Activated CD4-positive, alpha-beta T cell treated with anti-CD3 and anti-CD28 coated beads for 36 hours (primary cell): Measurements from ENCODE around the gene RNF4. TPM values are rescaled to one million over a fixed set of nuclear protein-coding genes. Genes with fewer than 3 reads are reported as not detected.
"Not testable (repeated sequence)": the region's sequence is repeated elsewhere in the genome, so short reads cannot be mapped to it uniquely, and the experiment has no call there.

Experiments
- ATAC-seq: fragments of 200-7000 bp; cut with Tn5 transposase; one replicate; pipeline ENCODE4 v1.10.0; 2021; ENCODE audit warnings: mild to moderate bottlenecking, moderate library complexity
- CTCF ChIA-PET: fragments of 350-600 bp; sonication (Branson Sonifier 250); formaldehyde crosslinking; loops from one replicate; lab custom pipeline; 2021; ENCODE audit warnings: antibody characterized with exemption; lab: Charles Lee
- POLR2A ChIA-PET: fragments of 350-600 bp; sonication (Branson Sonifier 250); formaldehyde crosslinking; loops from one replicate; lab custom pipeline; 2021; ENCODE audit warnings: antibody characterized with exemption, inconsistent platforms; lab: Charles Lee
- DNase-seq: peaks from one replicate; pipeline ENCODE4 v3.0.0-alpha.2; 2020
- H3K27ac Mint-ChIP-seq: one replicate; pipeline ENCODE4 v1.8.0; 2021; ENCODE audit warnings: mixed read lengths
- H3K27me3 Mint-ChIP-seq: one replicate; pipeline ENCODE4 v1.8.0; 2021; ENCODE audit warnings: mixed read lengths
- H3K36me3 Mint-ChIP-seq: one replicate; pipeline ENCODE4 v1.8.0; 2021; ENCODE audit warnings: low read depth, mixed read lengths
- H3K4me1 Mint-ChIP-seq: one replicate; pipeline ENCODE4 v1.8.0; 2021; ENCODE audit warnings: mixed read lengths
- H3K4me3 Mint-ChIP-seq: one replicate; pipeline ENCODE4 v1.8.0; 2021; ENCODE audit warnings: mild to moderate bottlenecking, moderate library complexity, mixed read lengths
- H3K9me3 Mint-ChIP-seq: one replicate; pipeline ENCODE4 v1.8.0; 2021; ENCODE audit warnings: low read depth, mixed read lengths
- intact Hi-C, 2 experiments: fragments of 100-400 bp; cut with DNase I in 1 of 2; cut with micrococcal nuclease in 1 of 2; formaldehyde crosslinking; loops; one replicate each; pipeline versions ENCODE4 v1.14.2 to v1.15.1; 2022 to 2024; cut with DNase I, micrococcal nuclease
- total RNA-seq, 2 experiments: library from RNA; stranded (reverse); gene quantifications; one replicate each; pipeline ENCODE4 v1.2.3, GENCODE V29; 2021

Gene RNF4
- total RNA-seq, 2 experiments from 2014 or later = 87.5 to 94.1 TPM

DNA sequence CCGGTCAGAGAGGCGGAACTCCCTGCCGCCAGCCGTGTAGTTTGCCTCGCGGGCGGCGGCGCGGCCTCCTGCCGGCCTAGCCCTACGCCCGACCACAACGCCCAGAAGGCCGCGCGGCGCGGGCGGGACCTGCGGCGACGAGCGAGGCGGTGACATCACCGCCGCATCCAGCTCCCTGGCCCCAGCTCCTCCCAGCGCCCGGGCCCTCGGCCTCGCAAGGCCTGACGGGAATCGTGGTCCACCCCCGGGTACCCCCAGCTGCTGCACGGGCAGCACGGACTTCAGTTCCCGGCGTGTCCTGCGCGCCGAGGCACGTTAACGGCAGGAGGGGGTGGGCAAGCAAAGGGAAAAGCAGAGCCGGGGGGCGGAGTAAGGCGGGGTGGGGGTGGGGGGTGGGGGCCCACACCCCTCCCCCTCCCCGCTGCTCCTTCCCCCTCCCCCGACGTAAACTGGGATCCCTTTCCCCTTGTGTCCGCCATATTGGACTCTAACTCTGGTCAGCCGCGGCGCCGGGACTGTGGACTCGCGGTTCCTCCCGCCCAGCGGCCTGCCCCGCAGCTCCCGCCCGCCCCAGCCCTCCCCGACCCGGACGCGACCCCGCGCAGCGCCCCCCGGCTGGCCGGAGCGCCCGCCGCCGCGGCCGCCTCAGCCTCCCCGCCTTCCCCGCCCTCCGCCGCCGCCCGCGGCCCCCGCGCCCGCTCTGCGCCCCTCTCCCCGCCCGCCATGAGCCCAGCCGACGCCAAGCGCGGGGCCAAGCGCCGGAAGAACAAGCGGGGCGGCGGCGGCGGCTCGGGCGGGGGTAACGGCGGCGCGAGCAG is 67.5 kb downstream of the RNF4 start, which contains the start of gene FAM193A:
Gene FAM193A, plus strand, starts transcription at position 455 of the 818 bp plus-strand sequence. Its CDS starts 269 bp downstream, at position 724.
- ATAC-seq = peak; percentile 97
- H3K9me3 Mint-ChIP-seq = no peaks in the 10 kb centered on the region
- peaks cover 24% of the 10 kb centered on the region for H3K4me1 Mint-ChIP-seq
- peak; percentile 100 for DNase-seq
- H3K27me3 Mint-ChIP-seq = no peaks in the 10 kb centered on the region
- H3K27ac Mint-ChIP-seq = peak within 1 kb of the TSS; percentile 88
- H3K4me3 Mint-ChIP-seq = peak within 1 kb of the TSS; percentile 87
- ChIA-PET POLR2A (interaction anchor here (0.6 to 3.6 kb wide), 4 partner anchors 68 to 274 kb away, joined by 3 to 17 read pairs (median 4); partner anchors contain the start of gene RNF4), CTCF (interaction anchor here (0.7 to 1.0 kb wide), 3 partner anchors 10 to 653 kb away, joined by 3 read pairs; no protein-coding TSS in a partner anchor)
- intact Hi-C loops = loop anchor here (1.0 to 10.0 kb wide), 22 partner anchors 34 to 998 kb away; partner anchors contain the start of genes CFAP99 (in 2 of the 2), GRK4 (in 2 of the 2), HAUS3 (in 2 of the 2) and NOP14 (in 2 of the 2)
- H3K36me3 Mint-ChIP-seq = peaks cover 5% of the 10 kb centered on the region

DNA sequence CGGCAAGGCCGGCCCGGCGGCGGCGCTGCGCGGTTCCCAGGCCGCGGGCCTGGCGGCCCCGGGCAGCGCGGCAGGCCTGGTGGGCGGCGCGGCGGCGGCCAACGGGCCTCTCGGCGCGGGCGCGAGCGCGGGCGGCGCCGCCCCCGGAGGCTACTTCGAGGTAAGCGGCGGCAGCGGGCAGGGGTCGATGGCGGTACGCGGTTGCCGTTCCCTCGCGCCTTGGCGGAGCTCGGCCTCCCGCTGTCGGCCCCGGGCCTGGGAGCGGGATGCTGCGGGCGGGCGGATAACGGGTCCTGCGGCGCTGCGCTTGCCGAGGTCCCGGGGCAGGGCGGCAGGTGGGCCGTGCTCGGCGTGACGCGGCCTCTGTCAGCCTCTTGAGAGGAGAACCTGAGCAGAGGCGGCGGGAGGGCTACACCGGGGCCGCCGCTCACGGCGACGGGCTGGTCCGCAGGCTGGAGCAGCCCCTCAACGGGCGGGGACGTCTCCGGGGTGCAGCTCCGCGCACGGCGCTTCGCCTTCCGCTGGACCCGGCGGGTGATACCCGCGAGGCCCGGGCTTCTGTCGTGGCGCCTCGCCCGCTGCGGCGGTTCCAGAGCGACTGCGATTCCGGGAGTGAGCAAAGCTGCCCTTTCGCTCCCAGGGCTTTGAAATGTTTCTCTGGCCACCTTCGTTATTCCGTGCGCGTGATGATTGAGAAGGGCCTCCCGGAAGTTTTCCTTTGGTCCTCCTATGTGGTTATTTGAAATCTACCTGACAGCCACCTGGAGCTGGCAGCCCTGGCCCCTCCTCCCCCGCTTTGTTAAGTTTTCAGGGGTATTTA is 68.3 kb downstream of the RNF4 start:
- POLR2A ChIA-PET = interaction anchor here (0.6 to 3.6 kb wide), 5 partner anchors 27 to 398 kb away, joined by 3 to 17 read pairs (median 3); partner anchors contain the start of gene RNF4
- ATAC-seq = peak; percentile 4
- Mint-ChIP-seq H3K27me3 (no peaks in the 10 kb centered on the region), H3K27ac (peak overlapping the region; percentile 83), H3K9me3 (no peaks in the 10 kb centered on the region), H3K4me3 (peak overlapping the region; percentile 87), H3K4me1 (peaks cover 24% of the 10 kb centered on the region), H3K36me3 (peaks cover 5% of the 10 kb centered on the region)
- intact Hi-C loops = loop anchor here (2.0 to 10.0 kb wide), 10 partner anchors 34 to 998 kb away; partner anchors contain the start of genes ADD1 (in 1 of the 2), CFAP99 (in 1 of the 2), GRK4 (in 1 of the 2) and HAUS3 (in 1 of the 2)
- DNase-seq = peak; percentile 73
- CTCF ChIA-PET = interaction anchor here (1.0 kb wide), 1 partner anchor 30 kb away, joined by 3 read pairs; no protein-coding TSS in a partner anchor

DNA sequence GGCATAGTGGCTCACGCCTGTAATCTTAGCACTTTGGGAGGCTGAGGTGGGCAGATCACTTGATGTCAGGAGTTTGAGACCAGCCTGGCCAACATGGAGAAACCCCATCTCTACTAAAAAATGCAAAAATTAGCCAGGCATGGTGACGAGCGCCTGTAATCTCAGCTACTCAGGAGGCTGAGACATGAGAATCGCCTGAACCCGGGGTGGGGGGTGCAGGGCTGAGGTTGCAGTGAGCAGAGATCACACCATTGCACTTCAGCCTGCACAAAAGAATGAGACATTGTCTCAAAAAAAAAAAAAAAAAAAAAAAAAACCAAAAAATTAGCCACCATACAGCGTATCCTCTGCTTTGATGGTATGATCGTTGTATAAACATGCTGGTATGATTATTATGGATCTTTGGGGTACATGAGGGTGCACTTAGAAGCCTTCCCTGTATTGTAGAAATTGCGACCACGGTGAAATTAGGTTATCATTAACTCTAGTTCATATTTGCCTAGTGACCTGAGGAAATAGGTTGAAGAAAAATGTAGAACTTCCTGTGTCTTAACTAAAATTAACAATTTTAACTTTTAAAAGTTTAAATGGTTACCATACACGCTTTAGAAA is 74.8 kb downstream of the RNF4 start:
- H3K4me3 Mint-ChIP-seq, ATAC-seq, H3K27me3 Mint-ChIP-seq, CTCF ChIA-PET, H3K9me3 Mint-ChIP-seq, POLR2A ChIA-PET, H3K27ac Mint-ChIP-seq, H3K36me3 Mint-ChIP-seq, DNase-seq, intact Hi-C loops: not testable (repeated sequence)
- H3K4me1 Mint-ChIP-seq = peaks cover 20% of the 10 kb centered on the region

DNA sequence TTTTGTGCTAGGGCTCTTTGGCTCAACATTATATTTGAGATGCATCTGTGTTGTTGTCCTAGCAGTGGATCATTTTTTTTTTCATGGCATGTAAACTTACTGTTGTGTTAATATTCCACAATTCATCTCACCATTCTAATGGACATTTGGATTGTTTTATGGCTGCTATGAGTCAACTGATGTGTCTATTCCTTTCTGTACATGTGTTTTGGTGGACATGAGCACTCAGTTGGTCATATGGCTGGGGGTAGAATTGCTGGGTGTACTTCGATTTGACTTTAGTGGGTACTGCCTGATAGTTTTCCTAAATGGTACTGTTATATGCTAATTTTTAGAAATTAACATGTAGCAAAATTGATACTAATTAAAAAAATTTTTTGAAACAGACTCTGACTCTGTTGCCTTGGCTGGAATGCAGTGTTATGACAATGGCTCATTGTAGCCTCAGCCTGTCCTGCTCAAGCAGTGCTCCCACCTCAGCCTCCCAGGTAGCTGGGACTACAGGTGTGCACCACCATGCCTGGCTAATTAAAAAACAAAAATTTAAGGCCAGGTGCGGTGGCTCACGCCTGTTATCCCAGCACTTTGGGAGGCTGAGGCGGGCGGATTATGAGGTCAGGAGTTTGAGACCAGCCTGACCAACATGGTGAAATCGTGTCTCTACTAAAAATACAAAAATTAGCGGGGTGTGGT is 76.6 kb downstream of the RNF4 start:
- Mint-ChIP-seq H3K9me3 (peaks cover 2% of the 10 kb centered on the region), H3K27me3 (no peaks in the 10 kb centered on the region), H3K36me3 (peaks cover 6% of the 10 kb centered on the region), H3K27ac (no peak overlapping the region), H3K4me3 (no peak overlapping the region), H3K4me1 (peaks cover 10% of the 10 kb centered on the region)
- ChIA-PET POLR2A (no interaction called here), CTCF (interaction anchor here (0.6 kb wide), 1 partner anchor 307 kb away, joined by 4 read pairs; no protein-coding TSS in a partner anchor)
- intact Hi-C loops = no loop called here
- DNase-seq = no peak
- no peak for ATAC-seq

DNA sequence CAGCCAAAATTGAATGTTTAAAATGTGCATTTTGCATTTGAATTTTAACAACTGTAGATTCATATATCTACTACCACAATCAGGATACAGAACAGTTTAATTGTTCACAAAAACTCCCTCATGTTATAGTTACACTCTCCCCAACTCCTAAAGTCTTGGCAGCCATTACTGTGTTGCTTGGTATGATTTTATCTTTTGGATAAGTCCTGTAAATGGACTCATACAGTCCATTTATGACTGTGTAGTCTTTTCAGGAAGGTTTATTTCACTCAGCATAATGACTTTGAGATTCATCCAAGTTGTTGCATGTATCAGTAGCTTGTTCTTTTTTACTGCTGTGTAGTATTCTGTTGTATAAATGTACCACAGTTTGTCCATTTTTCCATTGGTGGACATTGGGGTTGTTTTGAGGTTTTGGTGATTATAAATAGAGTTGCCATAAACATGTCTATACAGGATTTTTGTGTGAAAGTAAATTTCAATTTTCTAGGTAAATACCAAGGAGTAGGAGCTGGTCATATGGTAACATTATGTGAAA is 77.4 kb downstream of the RNF4 start:
- H3K4me1 Mint-ChIP-seq = peaks cover 13% of the 10 kb centered on the region
- CTCF ChIA-PET = interaction anchor here (0.6 to 0.9 kb wide), 3 partner anchors 13 to 308 kb away, joined by 3 to 4 read pairs (median 3); partner anchors contain the start of gene RNF4
- intact Hi-C loops = no loop called here
- H3K27me3 Mint-ChIP-seq = no peaks in the 10 kb centered on the region
- POLR2A ChIA-PET = interaction anchor here (0.6 kb wide), 1 partner anchor 49 kb away, joined by 3 read pairs; no protein-coding TSS in a partner anchor
- DNase-seq (no peak), ATAC-seq (peak; percentile 61)
- H3K36me3 Mint-ChIP-seq = peaks cover 6% of the 10 kb centered on the region
- no peak overlapping the region for H3K27ac Mint-ChIP-seq
- H3K4me3 Mint-ChIP-seq = no peak overlapping the region
- H3K9me3 Mint-ChIP-seq = peaks cover 2% of the 10 kb centered on the region

DNA sequence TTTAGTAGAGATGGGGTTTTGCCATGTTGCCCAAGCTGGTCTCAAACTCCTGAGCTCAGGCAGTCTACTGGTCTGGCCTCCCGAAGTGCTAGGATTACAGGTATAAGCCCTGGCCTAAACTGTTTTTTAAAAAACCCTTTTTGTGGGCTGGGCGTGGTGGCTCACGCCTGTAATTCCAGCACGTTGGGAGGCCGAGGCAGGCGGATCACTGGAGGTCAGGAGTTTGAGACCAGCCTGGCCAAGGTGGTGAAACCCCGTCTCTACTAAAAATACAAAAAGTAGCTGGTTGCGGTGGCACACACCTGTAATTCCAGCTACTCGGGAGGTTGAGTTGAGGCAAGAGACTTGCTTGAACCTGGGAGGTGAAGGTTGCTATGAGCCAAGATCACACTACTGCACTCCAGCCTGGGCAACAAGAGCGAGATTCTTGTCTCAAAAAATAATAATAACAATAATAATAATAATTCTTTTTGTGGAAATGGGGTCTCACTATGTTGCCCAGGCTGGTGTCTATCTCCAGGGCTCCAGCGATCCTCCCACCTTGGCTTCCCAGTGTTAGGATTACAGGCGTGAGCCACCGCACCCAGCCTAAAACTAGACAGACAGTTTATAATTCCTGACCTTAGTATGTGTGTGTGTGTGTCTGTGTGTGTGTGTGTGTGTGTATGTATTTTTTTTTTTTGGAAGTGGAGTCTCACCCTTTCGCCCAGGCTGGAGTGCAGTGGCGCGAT is 78.2 kb downstream of the RNF4 start:
- H3K27ac Mint-ChIP-seq, ATAC-seq, DNase-seq, H3K36me3 Mint-ChIP-seq, H3K27me3 Mint-ChIP-seq, H3K4me3 Mint-ChIP-seq, H3K9me3 Mint-ChIP-seq, POLR2A ChIA-PET, intact Hi-C loops: not testable (repeated sequence)
- peaks cover 18% of the 10 kb centered on the region for H3K4me1 Mint-ChIP-seq
- CTCF ChIA-PET = interaction anchor here (0.9 kb wide), 1 partner anchor 78 kb away, joined by 3 read pairs; the partner anchor contains the start of gene RNF4

DNA sequence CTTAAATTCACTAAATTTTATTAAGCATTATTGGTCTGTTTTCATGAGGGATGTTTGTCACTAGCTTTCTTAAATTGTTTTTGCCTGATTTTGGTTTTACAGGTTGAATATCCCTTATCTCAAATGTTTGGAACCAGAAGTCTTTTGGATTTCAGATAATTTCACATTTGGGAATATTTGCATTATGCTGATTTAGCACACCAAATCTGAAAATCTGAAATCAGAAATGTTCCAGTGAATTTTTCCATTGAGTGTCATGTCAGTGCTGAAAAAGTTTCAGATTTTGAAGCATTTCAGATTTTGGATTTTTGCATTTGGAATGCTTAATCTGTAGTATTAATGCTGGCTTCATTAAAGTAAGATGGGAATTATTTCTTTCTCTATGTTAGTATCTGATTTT is 82.2 kb downstream of the RNF4 start:
- no peak overlapping the region for H3K4me3 Mint-ChIP-seq
- no peaks in the 10 kb centered on the region for H3K27me3 Mint-ChIP-seq
- DNase-seq (no peak), ATAC-seq (no peak)
- ChIA-PET CTCF (interaction anchor here (1.6 kb wide), 1 partner anchor 13 kb away, joined by 3 read pairs; no protein-coding TSS in a partner anchor), POLR2A (no interaction called here)
- H3K36me3 Mint-ChIP-seq = no peaks in the 10 kb centered on the region
- peaks cover 33% of the 10 kb centered on the region for H3K4me1 Mint-ChIP-seq
- peak overlapping the region; percentile 33 for H3K27ac Mint-ChIP-seq
- intact Hi-C loops = no loop called here
- no peaks in the 10 kb centered on the region for H3K9me3 Mint-ChIP-seq

DNA sequence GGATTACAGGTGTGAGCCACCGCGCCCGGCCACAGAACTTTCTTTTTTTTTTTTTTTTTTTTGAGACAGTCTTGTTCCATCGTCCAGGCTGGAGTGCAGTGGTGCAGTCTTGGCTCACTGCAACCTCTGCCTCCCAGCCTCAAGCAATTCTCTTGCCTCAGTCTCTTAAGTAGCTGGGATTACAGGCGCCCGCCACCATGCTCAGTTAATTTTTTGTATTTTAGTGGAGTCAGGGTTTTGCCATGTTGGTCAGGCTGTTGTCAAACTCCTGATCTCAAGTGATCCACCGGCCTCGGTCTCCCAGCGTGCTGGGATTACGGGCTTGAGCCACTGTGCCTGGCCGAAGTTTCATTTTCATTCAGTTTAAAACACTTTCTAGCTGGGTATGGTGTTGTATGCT is 83.9 kb downstream of the RNF4 start:
- no peak overlapping the region for H3K4me3 Mint-ChIP-seq
- CTCF ChIA-PET = interaction anchor here (0.6 to 0.7 kb wide), 4 partner anchors 77 to 446 kb away, joined by 3 read pairs; no protein-coding TSS in a partner anchor
- POLR2A ChIA-PET = interaction anchor here (0.9 kb wide), 1 partner anchor 11 kb away, joined by 3 read pairs; no protein-coding TSS in a partner anchor
- no peaks in the 10 kb centered on the region for H3K27me3 Mint-ChIP-seq
- H3K4me1 Mint-ChIP-seq = peaks cover 35% of the 10 kb centered on the region
- H3K36me3 Mint-ChIP-seq = no peaks in the 10 kb centered on the region
- no peak overlapping the region for H3K27ac Mint-ChIP-seq
- intact Hi-C loops = no loop called here
- ATAC-seq (no peak), DNase-seq (no peak)
- no peaks in the 10 kb centered on the region for H3K9me3 Mint-ChIP-seq

DNA sequence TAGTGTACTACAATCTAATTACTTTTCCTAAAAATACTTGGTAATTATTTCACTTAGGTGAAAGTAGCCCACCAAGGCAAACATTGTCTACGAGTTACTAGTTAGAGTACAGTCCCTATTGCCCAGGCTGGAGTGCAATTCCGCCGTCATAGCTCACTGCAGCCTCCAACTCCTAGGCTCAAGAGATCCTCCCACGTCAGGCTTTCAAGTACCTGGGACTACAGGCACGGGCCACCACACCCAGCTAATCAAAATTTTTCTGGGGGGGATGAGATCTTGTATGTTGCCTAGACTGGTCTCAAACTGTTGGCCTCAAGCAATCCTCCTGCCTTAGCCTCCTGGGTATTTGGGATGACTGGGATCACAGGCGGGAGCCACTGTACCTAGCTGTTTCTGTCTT is 89.4 kb downstream of the RNF4 start:
- Mint-ChIP-seq H3K4me3 (no peak overlapping the region), H3K4me1 (peaks cover 39% of the 10 kb centered on the region), H3K27me3 (no peaks in the 10 kb centered on the region), H3K27ac (no peak overlapping the region), H3K9me3 (no peaks in the 10 kb centered on the region), H3K36me3 (peaks cover 15% of the 10 kb centered on the region)
- intact Hi-C loops = no loop called here
- DNase-seq = no peak
- CTCF ChIA-PET = interaction anchor here (1.1 kb wide), 2 partner anchors 23 to 395 kb away, joined by 3 to 4 read pairs; no protein-coding TSS in a partner anchor
- POLR2A ChIA-PET = no interaction called here
- ATAC-seq = no peak
